HG02885 (cell line): ENCODE measurements around the gene SLC35A5.
A peak's percentile ranks its signal among the peaks of the same experiment; 100 is the strongest.

Experiments
- ATAC-seq: cut with Tn5 transposase; IDR thresholded peaks from one replicate; pipeline ENCODE4 v1.9.1; 2021; ENCODE audit warnings: mild to moderate bottlenecking; ENCODE audit not compliant: unreplicated experiment, poor library complexity

Gene SLC35A5

DNA sequence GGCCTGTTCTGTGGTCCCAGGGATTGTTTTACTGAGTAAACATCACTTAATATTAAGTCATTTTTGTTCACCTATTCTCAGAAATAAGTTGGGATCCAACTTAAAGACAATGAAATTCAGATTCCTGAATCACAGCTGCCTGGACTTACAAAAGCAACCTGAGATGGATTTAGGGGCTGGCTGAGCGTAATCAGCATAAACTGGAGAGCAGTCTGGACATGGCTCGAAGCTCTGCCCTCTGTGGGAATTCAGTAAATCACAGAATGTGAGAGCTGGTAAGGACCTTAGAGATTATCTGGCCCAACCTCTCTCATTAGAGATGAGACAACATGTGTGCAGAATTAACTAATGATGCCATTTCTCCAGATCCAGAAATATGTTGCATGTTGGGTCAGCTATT lies 55.4 kb downstream of the SLC35A5 start:
- ATAC-seq: no peak

DNA sequence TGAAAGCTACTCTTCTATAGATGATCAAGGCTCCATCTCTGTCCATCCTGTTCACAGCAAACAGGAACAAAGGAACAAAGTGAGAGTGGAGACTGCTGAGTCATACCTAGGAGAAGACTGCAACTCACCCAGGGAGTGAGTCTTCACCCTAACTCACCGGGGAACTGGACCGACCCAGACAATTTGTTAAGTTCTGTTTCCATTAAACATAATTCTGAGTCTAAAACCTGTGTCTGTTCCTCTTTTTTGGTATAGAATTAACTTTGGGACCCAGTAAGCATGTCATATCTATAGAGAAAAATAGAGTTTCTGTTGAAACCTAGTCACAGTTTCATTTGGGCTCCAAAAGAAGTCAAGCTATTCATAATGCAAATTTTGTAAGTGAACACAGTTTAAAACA lies 57.5 kb downstream of the SLC35A5 start:
- ATAC-seq: peak; percentile 77

DNA sequence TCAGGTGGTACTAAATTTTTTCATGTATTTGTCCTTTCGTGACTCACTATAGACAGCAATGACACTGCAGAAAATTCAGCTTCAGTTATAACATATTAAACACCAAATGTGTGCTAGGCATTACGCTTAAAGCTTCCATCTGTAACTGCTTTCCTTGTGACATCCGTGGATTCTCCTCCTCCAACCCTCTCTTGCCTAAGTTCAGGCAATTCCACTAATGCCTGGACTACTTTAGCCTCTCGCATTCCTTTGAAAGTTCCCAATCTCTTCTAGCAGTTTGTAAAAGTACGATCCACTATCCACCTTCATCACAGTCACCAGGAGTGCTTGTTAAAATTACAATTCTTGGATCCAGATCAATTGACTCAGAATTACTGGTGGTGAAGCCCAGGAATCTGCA lies 61.4 kb downstream of the SLC35A5 start:
- ATAC-seq: no peak

DNA sequence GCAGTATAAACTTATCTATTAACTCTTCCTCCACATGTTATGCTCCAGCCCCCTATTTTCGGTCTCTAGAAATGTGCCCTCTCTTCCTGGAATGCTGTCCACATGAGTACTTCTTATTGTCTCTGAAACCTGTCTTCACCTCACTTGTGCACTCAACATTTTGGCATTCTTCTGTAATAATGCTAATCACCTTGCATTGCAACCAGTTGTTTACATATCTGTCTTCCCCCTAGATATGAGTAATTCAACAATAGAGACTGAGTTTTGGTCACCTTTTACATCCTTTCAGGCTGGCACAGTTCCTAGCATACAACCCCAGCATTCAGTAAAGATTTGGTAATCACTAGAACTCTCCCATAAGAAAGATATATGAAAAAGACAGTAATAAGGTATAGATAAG lies 61.9 kb downstream of the SLC35A5 start:
- no peak for ATAC-seq

DNA sequence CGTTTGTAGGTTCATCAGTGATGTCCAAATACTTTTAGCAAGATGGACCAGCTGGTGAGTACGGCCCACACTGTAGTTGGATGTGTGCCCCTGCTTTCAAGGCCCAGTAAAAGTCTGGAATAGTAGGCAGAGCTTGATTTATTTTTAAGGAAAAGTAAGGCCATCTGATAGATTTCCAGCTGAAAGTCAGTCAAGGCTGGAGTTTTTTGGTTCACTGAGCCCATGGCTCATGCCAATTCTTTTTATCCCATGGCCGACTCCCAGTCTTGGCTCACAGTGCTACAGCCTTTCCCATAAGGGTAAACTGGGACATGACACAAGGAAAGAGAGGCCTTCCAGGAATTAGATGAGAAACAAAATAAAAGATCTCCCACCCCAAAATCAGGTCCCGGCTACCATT lies 65.6 kb downstream of the SLC35A5 start:
- ATAC-seq: no peak

DNA sequence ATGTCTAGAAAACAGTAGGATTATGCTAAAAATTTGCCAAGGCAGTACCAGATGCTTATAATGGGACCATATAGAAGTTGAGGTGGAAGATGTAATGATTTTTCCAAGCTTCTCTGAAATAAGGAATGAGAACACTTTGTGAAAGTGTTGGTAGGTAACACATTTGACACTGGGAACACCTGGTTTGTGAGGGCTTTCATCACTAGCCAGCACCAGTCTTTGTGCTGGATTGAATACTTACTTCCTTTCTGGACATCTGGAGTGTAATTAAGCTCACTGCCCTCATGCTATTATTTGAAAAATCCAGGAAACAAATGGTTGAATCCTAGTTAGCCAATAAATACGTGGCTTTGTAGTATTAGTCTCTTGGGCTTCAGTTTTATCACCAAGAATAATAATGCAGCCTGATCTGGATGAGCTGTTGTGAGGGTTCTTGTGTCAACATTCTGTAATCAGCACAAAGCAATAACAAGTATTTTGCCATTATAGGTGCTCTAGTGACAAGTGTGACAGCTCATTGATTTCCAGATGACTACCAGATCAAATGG lies 66.1 kb downstream of the SLC35A5 start:
- no peak for ATAC-seq

DNA sequence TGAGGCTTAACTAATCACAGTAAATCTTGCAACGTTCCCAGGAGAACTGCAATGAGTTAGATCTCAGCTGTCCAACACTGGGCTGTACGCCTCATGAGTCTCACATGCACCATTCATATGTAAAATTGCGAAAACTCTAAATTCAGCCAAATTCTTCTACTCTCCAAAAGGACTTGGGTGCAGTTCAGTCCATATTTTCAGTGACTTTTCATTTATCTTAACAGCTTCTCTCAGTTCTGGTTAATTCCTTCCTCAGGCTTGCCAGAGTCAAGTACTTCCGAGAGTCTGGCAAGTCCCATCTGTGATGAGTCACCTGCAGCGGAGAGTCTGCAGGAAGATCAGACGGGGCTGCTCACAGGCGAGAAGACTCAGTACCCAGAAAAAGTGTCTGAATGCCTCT lies 67.6 kb downstream of the SLC35A5 start:
- ATAC-seq: peak; percentile 46

DNA sequence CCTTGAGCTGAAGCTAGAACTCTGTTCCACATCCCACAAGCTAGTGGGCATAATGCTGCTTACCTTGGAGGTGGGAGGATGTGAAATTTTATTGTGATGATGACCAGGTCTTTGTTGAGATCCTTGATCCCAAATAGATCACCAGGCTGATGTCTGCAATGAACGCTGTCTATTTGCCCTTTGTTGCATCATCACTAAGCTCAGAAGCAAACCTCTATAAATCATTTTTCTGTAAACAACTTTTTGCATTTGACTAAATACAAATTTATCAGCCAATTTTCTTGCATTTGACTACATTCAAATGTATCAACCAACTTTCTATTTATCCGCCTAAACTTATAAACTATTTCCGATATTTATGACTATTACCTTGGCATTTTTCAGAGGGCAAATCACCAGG lies 69.4 kb downstream of the SLC35A5 start:
- ATAC-seq: no peak

DNA sequence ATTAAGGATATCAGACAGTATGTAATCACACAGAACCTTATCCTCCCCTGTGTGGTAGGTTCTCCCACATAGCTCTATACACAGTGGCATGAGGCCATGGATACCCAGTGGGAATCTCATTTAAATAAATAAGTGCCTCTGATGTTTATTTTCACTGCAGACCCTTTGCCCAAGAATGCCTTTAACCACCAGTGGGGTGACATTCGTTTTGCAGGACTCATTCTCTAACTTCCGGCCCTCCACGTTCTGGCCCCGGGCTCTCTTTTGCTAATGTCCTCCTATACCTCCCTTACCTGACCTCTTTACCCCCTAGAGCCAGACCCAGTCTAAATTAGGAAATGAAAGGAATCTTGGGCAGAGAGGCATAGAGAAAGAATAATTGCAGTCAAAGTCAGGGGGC lies 70.8 kb downstream of the SLC35A5 start:
- ATAC-seq: no peak

DNA sequence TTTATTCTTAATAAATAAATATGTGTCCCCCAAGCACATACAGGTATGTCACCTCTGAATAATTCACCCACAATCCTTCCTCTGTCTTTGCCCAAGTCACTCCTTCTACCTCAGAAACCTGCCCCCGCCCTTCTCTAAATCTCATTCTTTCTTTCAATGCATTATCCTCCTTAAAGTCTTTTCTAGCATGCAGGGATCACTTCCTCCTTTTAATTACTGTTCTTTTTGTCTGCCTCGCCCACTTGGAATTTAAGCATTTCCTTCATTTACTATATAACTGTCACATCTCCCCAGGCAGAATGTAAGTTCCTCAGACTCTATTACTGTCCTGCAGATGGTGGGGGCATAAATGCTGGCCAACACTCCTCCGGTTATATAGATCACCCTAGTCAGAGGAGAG lies 71.3 kb downstream of the SLC35A5 start:
- ATAC-seq: no peak

DNA sequence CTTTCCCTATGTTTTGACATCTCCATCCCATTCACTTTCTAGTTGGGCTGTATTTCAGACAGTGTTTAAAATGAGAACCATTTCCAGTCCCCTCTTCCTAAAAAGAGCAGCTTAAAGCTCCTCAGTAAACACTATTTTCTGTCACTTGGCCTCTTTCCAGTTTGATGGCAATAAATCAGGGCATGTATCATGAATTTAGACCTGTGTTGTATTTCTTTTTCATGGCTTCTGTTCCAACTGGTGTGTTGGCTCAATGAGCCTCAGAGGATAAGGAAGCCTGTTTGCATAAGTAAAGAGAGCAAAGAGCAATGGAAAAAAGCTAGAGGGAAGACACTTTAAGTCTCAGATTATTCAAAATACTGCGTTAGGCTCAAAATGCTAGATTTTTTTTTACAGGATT lies 71.9 kb downstream of the SLC35A5 start:
- no peak for ATAC-seq

DNA sequence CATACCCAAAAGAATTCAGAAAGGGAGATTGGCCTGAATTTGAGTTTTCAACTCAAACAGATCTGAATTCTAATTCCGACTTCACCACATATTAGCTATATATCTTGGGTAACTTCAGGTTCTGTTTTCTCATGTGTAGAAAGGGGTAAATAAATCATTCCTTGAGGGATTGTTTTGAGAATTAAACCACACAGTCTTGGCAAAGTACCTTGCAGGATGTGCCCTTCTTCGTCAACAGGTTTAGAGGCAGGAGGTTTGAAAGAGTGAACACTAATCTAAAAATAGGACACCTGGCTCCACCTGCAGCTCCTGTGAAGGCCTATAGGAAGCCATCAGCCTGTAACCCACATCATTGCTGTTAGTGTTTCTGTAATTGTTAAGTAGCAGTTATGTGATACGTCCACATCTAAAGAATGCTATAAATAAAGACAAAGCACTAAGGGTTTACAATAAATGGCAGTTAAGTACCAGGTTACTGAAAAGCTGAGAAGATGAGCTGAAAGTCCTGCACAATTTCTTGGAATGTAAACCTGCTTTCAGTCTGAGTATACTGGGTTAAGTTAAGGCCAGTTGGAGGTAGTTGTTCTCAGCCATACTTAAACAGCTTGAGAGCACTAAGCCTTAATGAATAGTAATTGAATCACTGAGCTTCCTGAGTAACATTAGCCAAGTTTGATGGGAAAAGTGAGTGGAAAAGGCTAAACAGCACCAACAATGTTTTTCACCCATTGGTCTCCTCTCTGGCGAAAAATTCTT lies 73.1 kb downstream of the SLC35A5 start:
- ATAC-seq: no peak
